Femur (tissue), 1 donor: Measurements from ENCODE around the gene GSG1L.

Experiments used
- DNase-seq: peaks from one replicate; pipeline ENCODE4 v3.0.0-alpha.2; 2017

GSG1L gene

GRCh38 chr16:27766236-27766925, 297.1 kb downstream of the GSG1L start:
- no peak for DNase-seq

- DNase-seq: no peak
Measured at GRCh38 chr16:27764869-27765675, 298.4 kb downstream of the GSG1L start.

- DNase-seq: no peak
Measured at GRCh38 chr16:27764427-27764826, 299.1 kb downstream of the GSG1L start.

GRCh38 chr16:27762441-27762840, 301.1 kb downstream of the GSG1L start:
- no peak for DNase-seq

GRCh38 chr16:27761816-27762215, 301.7 kb downstream of the GSG1L start:
- no peak for DNase-seq

- DNase-seq: no peak
Measured at GRCh38 chr16:27760789-27761176, 302.7 kb downstream of the GSG1L start.

GRCh38 chr16:27759967-27760788, 303.3 kb downstream of the GSG1L start:
- no peak for DNase-seq

GRCh38 chr16:27759301-27759871, 304.1 kb downstream of the GSG1L start:
- no peak for DNase-seq

- no peak for DNase-seq
Measured at GRCh38 chr16:27758544-27758943, 305.0 kb downstream of the GSG1L start.

GRCh38 chr16:27756206-27756970, 307.1 kb downstream of the GSG1L start:
- DNase-seq: no peak

- DNase-seq: no peak
Measured at GRCh38 chr16:27754788-27755690, 308.5 kb downstream of the GSG1L start.

- DNase-seq: no peak
Measured at GRCh38 chr16:27753563-27753962, 310.0 kb downstream of the GSG1L start.

GRCh38 chr16:27752241-27752640, 311.3 kb downstream of the GSG1L start:
- no peak for DNase-seq

- no peak for DNase-seq
Measured at GRCh38 chr16:27751676-27752075, 311.8 kb downstream of the GSG1L start.

- DNase-seq: no peak
Measured at GRCh38 chr16:27751233-27751632, 312.3 kb downstream of the GSG1L start.

- no peak for DNase-seq
Measured at GRCh38 chr16:27749946-27750345, 313.6 kb downstream of the GSG1L start.

- DNase-seq: no peak
Measured at GRCh38 chr16:27749547-27749875, 314.0 kb downstream of the GSG1L start.

- no peak for DNase-seq
Measured at GRCh38 chr16:27748868-27749546, 314.5 kb downstream of the GSG1L start.

- DNase-seq: no peak
Measured at GRCh38 chr16:27747946-27748345, 315.6 kb downstream of the GSG1L start.

- no peak for DNase-seq
Measured at GRCh38 chr16:27746076-27746855, 317.2 kb downstream of the GSG1L start.
